GM21619 (cell line): Measurements from ENCODE around the gene VIL1.

Source experiments
- ATAC-seq: cut with Tn5 transposase; IDR thresholded peaks from one replicate; pipeline ENCODE4 v1.9.1; 2021; ENCODE audit not compliant: unreplicated experiment

VIL1 gene

DNA sequence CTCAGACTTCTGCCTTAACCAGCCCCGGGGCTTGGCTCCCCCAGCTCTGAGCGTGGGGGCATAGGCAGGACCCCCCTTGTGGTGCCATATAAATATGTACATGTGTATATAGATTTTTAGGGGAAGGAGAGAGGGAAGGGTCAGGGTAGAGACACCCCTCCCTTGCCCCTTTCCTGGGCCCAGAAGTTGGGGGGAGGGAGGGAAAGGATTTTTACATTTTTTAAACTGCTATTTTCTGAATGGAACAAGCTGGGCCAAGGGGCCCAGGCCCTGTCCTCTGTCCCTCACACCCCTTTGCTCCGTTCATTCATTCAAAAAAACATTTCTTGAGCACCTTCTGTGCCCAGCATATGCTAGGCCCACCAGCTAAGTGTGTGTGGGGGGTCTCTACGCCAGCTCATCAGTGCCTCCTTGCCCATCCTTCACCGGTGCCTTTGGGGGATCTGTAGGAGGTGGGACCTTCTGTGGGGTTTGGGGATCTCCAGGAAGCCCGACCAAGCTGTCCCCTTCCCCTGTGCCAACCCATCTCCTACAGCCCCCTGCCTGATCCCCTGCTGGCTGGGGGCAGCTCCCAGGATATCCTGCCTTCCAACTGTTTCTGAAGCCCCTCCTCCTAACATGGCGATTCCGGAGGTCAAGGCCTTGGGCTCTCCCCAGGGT lies 13.7 kb upstream of the VIL1 start:
- ATAC-seq: no peak

GRCh38 chr2:218405746-218406208 lies 13.1 kb upstream of the VIL1 start:
- no peak for ATAC-seq

- peak; percentile 83 for ATAC-seq
Measured at GRCh38 chr2:218406209-218406948, 12.5 kb upstream of the VIL1 start.

GRCh38 chr2:218406949-218407618 lies 11.8 kb upstream of the VIL1 start:
- ATAC-seq: peak; percentile 6

GRCh38 chr2:218407717-218408116 lies 11.2 kb upstream of the VIL1 start:
- ATAC-seq: no peak

DNA sequence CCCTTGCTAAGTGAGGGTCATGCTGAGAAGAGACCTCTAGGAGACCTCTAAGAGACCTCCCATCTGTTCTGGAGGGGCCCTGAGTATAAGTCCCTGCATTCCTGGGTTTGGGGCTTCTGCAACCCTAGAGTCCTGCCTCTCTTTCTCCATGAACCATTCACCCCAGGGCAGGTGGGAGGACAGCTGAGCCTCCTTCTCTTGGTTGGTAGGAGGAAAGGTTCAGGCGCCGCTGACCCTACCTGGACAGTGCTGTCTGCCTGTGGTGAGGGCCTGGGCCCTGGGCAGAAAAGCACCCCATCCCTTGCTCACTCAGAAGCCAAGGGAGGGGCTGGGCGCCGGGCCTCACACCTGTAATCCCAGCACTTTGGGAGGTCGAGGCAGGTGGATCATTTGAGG lies 604 bp upstream of the VIL1 start:
- ATAC-seq: no peak

- no peak for ATAC-seq
Measured at GRCh38 chr2:218419630-218420216, 800 bp downstream of the VIL1 start.

DNA sequence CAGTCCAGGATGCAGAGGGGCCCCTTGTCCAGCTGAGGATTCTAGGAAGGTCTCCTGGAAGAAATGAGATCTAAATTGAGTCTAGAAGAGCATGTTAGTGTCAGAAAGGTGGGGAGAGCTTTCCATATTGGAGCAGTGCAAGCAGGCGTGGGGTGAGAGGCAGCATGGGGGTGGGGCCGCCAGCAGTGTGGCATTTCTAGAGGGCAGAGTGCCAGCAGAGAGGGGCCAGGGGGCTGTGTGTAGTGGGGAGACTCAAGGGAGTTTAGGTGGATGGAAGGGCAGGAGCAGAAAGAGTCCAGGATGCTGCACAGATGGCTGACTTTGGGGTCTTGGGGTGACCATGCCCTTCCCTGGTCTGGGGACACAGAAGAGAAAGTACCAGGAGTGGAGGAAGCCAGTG lies 2.1 kb downstream of the VIL1 start:
- no peak for ATAC-seq

DNA sequence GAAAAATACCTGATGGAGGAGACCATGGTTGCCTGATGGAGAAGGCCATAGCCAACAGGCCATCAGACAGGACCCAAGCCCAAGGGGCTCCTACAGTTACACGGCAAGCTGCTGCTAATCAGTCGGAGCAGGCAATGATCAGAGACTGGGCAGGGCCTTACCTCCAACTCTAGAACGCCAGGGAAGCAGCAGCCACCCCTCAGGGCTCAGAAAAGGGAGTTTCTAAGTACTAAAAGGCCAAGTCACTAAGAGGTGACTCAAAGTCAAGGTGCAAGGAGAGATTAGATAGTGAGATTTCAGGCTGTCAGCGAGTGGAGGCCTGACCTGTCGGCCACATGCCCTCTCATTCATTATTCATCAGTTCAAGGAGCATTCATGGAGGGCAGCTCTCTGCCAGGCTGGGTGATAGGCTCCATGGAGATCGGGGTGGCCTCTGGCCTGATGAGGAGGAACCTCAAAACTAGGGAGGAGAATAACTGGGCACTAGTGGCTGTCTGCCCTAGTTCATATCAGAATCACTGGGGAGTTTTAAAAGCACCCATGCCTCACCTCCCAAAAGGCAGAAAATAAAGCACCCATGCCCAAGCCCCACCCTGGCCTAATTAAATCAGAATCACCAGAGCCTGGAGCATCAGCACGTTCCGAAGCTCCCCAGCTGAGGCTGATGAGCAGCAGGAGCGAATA lies 3.6 kb downstream of the VIL1 start:
- no peak for ATAC-seq

DNA sequence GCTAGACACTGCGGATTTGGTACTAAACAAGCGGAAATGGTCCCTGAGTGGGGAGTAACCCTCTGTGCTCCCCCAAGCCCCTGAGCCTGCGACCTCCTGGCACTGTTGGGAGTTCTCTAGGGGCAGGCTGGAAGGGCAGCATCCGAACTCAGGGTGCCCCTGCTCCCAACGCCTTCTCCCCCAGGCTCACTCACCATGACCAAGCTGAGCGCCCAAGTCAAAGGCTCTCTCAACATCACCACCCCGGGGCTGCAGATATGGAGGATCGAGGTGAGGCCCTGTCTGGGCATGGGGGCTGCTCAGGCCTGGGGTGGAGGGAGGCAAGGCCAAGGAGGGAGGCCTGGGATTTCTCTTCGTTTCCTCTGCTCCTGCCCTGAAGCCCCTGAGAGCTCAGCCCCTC lies 4.7 kb downstream of the VIL1 start:
- ATAC-seq: no peak

- ATAC-seq: no peak
Measured at GRCh38 chr2:218425531-218425930, 6.6 kb downstream of the VIL1 start.

GRCh38 chr2:218427741-218428140 lies 8.8 kb downstream of the VIL1 start:
- ATAC-seq: no peak

DNA sequence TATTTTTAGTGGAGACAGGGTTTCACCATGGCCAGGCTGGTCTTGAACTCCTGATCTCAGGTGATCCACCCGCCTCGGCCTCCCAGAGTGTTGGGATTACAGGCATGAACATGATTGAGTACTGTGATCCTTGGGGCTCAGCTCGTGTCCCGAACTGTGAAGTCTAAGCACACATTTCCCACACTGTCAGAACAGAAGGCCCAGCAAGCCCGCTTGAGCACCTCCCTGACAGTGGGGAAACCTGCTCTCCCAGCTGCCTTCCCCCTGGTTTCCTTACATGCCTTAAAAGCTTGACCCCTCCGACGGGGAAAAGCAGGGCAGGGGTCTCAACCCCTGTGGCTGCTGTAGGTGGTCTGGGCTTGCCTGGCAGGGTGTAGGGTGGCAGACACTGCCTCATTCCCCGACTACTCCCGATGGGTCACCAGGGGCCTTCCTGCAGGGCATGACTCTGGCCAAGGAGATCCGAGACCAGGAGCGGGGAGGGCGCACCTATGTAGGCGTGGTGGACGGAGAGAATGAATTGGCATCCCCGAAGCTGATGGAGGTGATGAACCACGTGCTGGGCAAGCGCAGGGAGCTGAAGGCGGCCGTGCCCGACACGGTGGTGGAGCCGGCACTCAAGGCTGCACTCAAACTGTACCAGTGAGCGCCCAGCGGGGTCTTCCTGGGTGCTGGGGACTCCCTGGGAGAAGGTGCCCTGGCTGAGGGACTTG lies 10.1 kb downstream of the VIL1 start:
- no peak for ATAC-seq

DNA sequence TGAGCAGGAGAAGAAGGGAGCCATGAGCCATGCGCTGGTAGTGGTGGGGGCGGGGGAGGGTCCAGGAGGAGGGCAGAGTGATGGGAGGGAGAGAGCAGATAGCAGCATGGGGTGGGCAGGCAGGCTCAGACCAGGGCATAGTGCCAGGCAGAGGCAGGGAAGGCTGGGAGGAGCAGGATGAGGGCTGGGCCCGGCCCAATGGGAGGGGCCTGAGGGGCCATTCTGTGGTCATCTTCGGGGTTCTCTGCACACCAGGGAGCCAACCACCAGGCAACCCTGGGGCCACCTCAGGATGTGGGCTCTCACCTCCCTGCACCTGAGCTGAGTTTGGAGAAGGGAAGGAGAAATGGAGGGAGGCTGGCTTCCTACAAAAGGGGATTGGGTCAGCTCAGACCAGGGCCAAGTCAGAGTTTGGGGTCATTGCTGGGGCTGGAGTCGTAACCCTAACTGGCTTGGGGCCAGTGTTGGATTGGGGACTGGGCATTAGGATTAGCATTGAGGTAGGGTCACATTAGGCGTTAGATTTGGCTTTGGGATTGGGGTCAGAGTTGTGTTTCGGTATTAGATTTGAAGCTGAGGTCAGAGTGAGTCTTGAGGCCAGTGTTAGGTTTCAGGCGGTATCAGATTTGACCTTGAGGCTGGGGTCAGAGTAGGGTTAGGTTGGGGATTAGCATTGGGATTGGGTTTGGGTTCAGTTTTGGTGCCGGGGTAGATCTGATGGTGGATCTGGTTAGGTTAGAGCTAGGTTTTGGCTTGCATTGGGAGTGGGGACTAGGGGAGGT lies 11.2 kb downstream of the VIL1 start:
- no peak for ATAC-seq

DNA sequence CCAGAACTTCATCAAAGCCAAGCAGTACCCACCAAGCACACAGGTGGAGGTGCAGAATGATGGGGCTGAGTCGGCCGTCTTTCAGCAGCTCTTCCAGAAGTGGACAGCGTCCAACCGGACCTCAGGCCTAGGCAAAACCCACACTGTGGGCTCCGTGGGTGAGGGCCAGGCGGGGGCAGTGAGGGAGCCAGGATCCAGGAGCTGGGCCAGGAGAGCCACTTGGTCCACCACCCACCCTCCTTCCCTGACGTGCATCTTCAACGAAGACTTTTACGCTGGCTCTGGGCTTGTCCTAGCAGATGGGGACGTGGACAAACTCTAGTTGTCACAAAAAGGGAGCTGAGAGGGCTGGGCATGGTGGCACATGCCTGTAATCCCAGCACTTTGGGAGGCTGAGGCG lies 11.8 kb downstream of the VIL1 start:
- no peak for ATAC-seq

- ATAC-seq: no peak
Measured at GRCh38 chr2:218431878-218432277, 13.0 kb downstream of the VIL1 start.

DNA sequence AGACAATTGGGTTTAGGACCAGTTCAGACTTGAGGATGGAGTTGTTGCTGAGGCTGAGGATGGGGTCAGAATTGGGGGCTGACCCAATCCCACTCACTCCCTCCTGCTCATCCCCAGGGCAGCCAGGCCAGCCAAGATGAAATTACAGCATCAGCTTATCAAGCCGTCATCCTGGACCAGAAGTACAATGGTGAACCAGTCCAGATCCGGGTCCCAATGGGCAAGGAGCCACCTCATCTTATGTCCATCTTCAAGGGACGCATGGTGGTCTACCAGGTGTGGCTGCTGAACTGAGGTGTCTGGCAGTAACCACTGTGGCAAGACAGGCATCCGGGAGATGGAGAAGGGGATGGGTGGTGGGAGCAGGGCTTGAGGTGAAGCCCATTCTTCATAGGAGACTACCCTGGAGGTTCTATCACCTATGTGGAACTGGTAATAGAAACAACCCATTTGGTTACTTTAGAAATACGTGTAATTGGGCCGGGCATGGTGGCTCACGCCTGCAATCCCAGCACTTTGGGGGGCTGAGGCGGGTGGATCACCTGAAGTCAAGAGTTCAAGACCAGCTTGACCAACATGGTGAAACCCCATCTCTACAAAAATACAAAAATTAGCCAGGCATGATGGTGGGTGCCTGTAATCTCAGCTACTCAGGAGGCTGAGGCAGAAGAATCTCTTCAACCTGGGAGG lies 13.9 kb downstream of the VIL1 start:
- no peak for ATAC-seq

GRCh38 chr2:218434456-218434855 lies 15.5 kb downstream of the VIL1 start:
- ATAC-seq: no peak
